ENCODE results near the gene S100A6.

DNA sequence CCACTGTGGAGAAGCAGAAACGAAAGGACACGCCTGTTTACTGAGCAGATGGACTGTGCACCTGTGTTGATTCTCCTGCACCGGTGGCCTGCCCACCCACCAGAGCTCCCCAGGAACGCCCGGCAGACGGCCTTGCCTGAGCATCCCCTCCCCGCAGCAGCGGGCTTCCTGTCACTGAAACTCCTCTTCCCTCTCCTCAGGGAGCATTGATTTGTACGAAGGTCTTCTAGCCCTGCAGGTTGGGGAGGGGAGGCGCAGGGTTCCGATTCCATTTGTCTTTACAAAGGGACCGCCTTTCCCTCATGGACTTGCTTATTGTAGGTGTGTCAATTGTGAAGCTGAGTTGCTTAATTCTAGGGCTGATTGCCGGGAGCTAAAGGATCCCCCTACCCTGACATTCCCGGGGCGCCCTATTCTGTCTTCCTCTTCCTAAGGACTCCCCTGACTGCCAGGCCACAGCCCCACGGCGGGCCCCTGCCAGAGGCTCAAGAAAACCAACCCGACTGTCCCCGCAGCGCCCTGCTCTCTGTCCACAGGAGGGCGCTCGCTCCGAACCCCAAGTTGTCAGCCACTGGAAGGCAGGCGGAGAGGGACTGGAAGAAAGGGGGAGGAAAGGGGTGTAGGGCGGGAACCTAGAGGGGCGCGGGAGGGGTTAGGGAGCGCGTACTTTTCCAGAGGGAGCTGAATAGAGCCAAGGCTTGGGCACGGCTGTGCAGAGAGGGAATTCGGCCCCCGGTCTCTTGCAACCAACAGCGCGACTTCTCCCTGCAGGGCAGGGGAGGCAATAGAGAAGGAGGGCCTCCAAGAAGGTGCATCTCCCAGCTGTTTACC lies 2.8 kb downstream of the S100A6 start:
- TF ChIP-seq CTCF (IDR thresholded peaks at IDR 0.05; ENCODE audit: low read length) (peak; percentile 95), EZH2 (IDR thresholded peaks at IDR 0.05; ENCODE audit: borderline replicate concordance, low read length) (no peak)
